ENCODE results near the gene APC. TPM values are rescaled to one million over a fixed set of nuclear protein-coding genes. Genes with fewer than 3 reads are reported as not detected.
"Not testable (repeated sequence)": the region's sequence is repeated elsewhere in the genome, so short reads cannot be mapped to it uniquely, and the experiment has no call there.

The APC gene
- polyA plus RNA-seq, 3 donors = 4.2 to 6.1 (median 5.7) TPM

DNA sequence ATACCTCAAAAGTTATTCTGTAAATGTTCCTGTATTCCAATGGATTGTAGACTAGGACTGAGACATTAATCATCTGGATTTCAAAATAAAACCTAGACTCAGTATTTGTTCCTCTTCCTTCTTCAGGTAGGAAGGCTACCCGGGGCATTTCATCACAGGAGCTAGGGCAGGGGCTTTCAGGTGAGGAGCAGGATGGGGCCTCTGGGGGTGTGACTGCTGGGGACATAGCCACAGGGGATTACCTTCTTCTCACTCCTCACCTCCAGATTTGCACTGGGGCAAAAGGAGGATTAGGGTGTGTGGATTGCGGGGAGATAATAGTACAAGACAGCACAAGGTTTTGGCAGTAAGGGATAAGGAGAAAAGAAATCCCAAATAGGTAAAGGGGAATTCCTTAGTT is 85.5 kb downstream of the APC start:
- 76 to 97% (median 90%) methylated on average over 2 of the region's 2 CpGs for WGBS, 3 donors
- no peak overlapping the region for H3K27ac ChIP-seq (ENCODE audit: low read depth, low read length)

DNA sequence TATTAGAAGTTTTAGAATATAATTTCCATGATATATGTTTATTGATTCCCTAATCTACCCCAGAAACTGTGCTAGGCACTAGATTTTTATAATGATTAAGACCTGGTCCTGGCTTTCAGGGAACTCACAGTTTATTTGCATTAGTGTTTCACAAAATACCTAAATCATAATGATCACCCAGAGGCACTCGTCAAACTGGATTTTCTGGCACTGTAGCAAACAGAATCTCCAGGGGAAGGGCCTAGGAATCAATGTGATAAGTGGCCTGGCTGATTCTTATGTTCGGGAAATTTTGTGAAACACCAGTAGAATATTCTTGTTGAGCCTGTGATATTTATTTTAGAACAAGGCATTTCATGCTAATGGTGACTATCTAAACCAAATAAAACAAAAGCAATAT is 86.0 kb downstream of the APC start:
- H3K27ac ChIP-seq (ENCODE audit: low read depth, low read length) = no peak overlapping the region
- WGBS, 3 donors = 69 to 98% (median 90%) methylated on average over 2 of the region's 2 CpGs

DNA sequence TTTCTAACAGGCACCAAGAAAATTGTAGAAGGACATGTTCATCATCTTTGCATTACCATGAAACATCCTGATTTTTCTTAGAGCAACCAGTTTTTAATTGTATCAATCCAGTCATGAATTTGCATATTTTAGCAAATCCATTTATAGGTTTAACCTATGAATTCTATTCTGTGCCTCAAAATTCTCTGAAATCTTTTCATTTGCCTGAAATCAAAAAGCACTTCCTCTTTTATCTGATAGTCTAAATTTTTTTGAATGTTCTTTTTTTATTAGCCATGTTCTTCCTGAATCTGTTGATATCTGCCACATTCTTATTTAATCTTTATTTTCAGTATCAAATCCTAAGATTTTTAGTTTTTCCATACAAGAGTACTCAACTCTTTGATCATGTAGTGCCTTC is 86.5 kb downstream of the APC start:
- no peak overlapping the region for H3K27ac ChIP-seq (ENCODE audit: low read depth, low read length)

DNA sequence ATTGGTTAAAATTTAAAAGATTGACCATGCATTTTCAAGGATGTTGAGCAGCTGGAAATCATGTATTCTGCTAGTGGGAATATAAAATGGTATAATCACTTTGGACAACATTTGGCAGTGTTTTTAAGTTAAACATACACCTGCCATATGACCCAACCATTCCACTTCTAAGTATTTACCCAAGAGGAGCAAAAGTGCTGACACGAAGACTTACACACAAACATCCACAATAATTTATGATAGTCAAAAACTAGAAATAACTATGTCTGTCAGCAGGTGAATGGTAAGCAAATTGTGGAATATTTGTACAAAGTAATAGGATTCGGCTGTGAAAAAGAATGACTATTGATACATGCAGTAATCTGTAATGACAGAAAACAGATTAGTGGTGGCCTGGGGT is 92.7 kb downstream of the APC start:
- 86 to 98% (median 93%) methylated on average over 2 of the region's 2 CpGs for WGBS, 3 donors

GRCh38 chr5:112833971-112834370 is 96.3 kb downstream of the APC start:
- WGBS, 3 donors = 97 to 98% (median 98%) methylated on average over 13 of the region's 13 CpGs
- H3K27ac ChIP-seq (ENCODE audit: low read depth, low read length) = no peak overlapping the region

More for the DNA sequence above, 92.7 kb downstream of the APC start:
- no peak overlapping the region for H3K27ac ChIP-seq (ENCODE audit: low read depth, low read length)

DNA sequence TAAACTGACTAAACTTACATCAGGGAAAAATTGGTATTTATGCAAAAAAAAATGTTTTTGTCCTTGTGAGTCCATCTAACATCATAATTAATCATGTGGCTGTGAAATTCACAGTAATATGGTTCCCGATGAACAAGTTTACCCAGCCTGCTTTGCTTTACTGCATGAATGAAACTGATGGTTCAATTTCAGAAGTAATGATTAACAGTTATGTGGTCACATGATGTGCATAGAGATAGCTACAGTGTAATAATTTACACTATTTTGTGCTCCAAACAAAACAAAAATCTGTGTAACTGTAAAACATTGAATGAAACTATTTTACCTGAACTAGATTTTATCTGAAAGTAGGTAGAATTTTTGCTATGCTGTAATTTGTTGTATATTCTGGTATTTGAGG is 106.8 kb downstream of the APC start:
- H3K27ac ChIP-seq (ENCODE audit: low read depth, low read length) = no peak overlapping the region
- 39 to 92% (median 90%) methylated on average over 1 of the region's 1 CpG for WGBS, 3 donors

DNA sequence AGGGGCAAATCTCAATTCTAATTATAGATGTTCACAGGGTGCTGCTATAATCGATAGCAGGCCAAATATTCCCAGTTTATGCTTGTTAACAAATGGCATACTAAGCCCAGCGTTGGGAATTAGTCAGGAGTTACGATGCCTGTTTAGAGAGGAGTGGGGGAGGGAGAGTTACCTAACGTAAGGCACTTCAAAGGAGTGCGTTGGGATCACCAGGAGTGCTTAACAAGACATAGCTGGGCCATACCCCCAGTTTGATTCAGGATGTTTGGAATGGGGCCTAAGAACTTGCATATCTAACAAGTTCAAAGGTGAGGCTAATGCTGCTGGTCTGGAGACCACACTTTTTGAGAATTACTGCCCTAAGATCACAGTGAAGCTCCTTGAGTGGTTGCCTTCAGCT is 108.9 kb downstream of the APC start:
- no peak overlapping the region for H3K27ac ChIP-seq (ENCODE audit: low read depth, low read length)
- WGBS, 3 donors = 84 to 89% (median 86%) methylated on average over 5 of the region's 5 CpGs

- H3K27ac ChIP-seq (ENCODE audit: low read depth, low read length) = no peak overlapping the region
Measured at GRCh38 chr5:112847306-112847705, 109.6 kb downstream of the APC start.

GRCh38 chr5:112848116-112848811 is 110.6 kb downstream of the APC start:
- no peak overlapping the region for H3K27ac ChIP-seq (ENCODE audit: low read depth, low read length)
- 43 to 53% (median 45%) methylated on average over 8 of the region's 8 CpGs for WGBS, 3 donors

- WGBS, 3 donors = 66 to 72% (median 68%) methylated on average over 2 of the region's 2 CpGs
- H3K27ac ChIP-seq (ENCODE audit: low read depth, low read length) = no peak overlapping the region
Measured at GRCh38 chr5:112849912-112850311, 112.2 kb downstream of the APC start.

DNA sequence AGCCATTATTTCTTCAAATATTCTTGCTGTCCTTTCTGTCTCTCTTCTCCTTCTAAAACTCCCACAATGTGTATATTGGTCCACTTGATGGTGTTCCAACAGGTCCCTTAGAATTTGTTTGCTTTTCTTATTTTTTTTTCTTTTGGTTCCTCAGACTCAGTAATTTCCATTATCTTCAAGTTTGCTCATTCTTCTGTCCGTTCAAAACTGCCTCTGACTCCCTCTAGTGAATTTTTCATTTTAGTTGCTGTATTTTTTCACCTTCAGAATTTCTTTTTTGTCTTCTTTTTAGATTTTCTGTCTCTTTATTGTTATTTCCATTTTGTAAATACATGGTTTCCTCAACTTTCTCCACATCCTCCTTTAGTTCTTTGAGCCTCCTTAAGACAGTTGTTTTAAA is 117.0 kb downstream of the APC start:
- WGBS, 3 donors = 62 to 75% (median 73%) methylated on average over 1 of the region's 1 CpG

DNA sequence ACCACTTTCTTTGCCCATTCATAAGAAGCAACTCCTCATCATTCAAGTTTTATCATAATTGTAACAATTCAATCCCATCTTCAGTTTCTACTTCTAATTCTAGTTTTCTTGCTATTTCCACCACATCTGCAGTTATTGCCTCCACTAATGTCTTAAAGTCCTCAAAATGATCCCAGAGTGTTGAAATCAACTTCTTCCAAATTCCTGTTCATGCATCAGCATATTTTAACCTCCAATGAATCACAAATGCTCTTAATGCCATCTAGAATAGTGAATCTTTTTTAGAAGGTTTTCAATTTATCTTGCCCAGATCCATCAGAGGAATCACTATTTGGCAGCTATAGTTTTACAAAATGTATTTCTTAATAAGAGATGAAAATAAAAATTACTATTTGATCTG is 120.2 kb downstream of the APC start:
- no peak overlapping the region for H3K27ac ChIP-seq (ENCODE audit: low read depth, low read length)

More for the DNA sequence above, 117.0 kb downstream of the APC start:
- H3K27ac ChIP-seq (ENCODE audit: low read depth, low read length) = no peak overlapping the region

GRCh38 chr5:112860571-112860928 is 122.9 kb downstream of the APC start:
- H3K27ac ChIP-seq (ENCODE audit: low read depth, low read length) = not testable (repeated sequence)
- 70 to 78% (median 72%) methylated on average over 11 of the region's 11 CpGs for WGBS, 3 donors

- no peak within 1 kb of the TSS for H3K27ac ChIP-seq (ENCODE audit: low read depth, low read length)
- 1% methylated on average over 47 of the region's 47 CpGs for WGBS, 3 donors
Measured at GRCh38 chr5:112860929-112861637, 123.4 kb downstream of the APC start, which contains the start of gene SRP19. SRP19 (plus strand) TSS chr5:112861287; CDS start chr5:112861377, 90 bp downstream.

- no peak overlapping the region for H3K27ac ChIP-seq (ENCODE audit: low read depth, low read length)
- WGBS, 3 donors = 1% methylated on average over 8 of the region's 8 CpGs
Measured at GRCh38 chr5:112861638-112861985, 123.9 kb downstream of the APC start.

GRCh38 chr5:112862085-112862484 is 124.4 kb downstream of the APC start:
- H3K27ac ChIP-seq (ENCODE audit: low read depth, low read length) = no peak overlapping the region
- WGBS, 3 donors = 26 to 61% (median 43%) methylated on average over 9 of the region's 9 CpGs

DNA sequence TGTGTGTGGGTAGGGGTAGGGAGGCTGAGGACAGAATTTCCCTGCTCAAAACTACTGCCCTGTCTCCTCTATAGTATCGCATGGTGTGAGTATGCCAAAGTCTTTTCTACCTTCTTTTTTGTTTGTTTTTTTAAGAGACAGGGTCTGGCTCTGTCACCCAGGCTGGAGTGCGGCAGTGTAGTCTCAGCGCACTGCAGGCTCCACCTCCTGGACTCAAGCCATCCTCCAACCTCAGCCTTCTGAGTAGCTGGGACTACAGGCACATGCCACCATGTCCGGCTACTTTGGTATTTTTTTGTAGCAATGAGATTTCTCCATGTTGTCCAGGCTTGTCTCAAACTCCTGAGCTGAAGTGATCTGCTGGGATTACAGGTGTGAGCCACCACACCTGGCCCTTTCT is 125.9 kb downstream of the APC start:
- WGBS, 3 donors = 37 to 87% (median 82%) methylated on average over 4 of the region's 4 CpGs

GRCh38 chr5:112865128-112865527 is 127.4 kb downstream of the APC start:
- WGBS, 3 donors = 91 to 94% (median 92%) methylated on average over 3 of the region's 3 CpGs
- H3K27ac ChIP-seq (ENCODE audit: low read depth, low read length) = no peak overlapping the region

More for the DNA sequence above, 125.9 kb downstream of the APC start:
- H3K27ac ChIP-seq (ENCODE audit: low read depth, low read length) = no peak overlapping the region

GRCh38 chr5:112866739-112867138 is 129.1 kb downstream of the APC start:
- 93% methylated on average over 2 of the region's 2 CpGs for WGBS, 3 donors
- H3K27ac ChIP-seq (ENCODE audit: low read depth, low read length) = no peak overlapping the region

- WGBS, 3 donors = 82 to 97% (median 93%) methylated on average over 5 of the region's 5 CpGs
- no peak overlapping the region for H3K27ac ChIP-seq (ENCODE audit: low read depth, low read length)
Measured at GRCh38 chr5:112867411-112867810, 129.7 kb downstream of the APC start.

Data from adipose tissue (tissue), 3 donors.